Stomach (tissue), 9 donors: ENCODE measurements around the gene NPIPB6. TPM values are rescaled to one million over a fixed set of nuclear protein-coding genes. Genes with fewer than 3 reads are reported as not detected.

Source experiments
- DNase-seq, 2 donors: peaks; one replicate each; pipeline versions ENCODE4 v3.0.0 to v3.0.0-alpha.2; 2013 to 2019
- H3K27ac ChIP-seq, 5 donors: fragments of 200-600 bp in 4 of 5; sonication (generic) in 4 of 5; one replicate each; pipeline ENCODE4 v1.5.1; 2013 to 2019; ENCODE audit warnings: mild to moderate bottlenecking in 1 of 5, moderate library complexity in 1 of 5
- H3K27me3 ChIP-seq, 3 donors: fragments of 200-600 bp; sonication (generic); one replicate each; pipeline ENCODE4 v1.5.1; 2017 to 2019; ENCODE audit warnings: mixed run types in 1 of 3
- H3K36me3 ChIP-seq, 4 donors: fragments of 200-600 bp; sonication (generic); 1 replicate in 3 of 4; 2 replicates in 1 of 4; pipeline ENCODE4 v1.5.1; 2016 to 2019
- H3K4me1 ChIP-seq, 4 donors: fragments of 200-600 bp; sonication (generic); one replicate each; pipeline ENCODE4 v1.5.1; 2016 to 2019
- H3K4me3 ChIP-seq, 4 donors: fragments of 200-600 bp; sonication (generic) in 3 of 4; one replicate each; pipeline ENCODE4 v1.5.1; 2016 to 2019; ENCODE audit warnings: mild to moderate bottlenecking in 1 of 4
- H3K9me3 ChIP-seq, 4 donors: fragments of 200-600 bp; sonication (generic); one replicate each; pipeline ENCODE4 v1.5.1; 2016 to 2019
- CTCF ChIP-seq, 7 experiments: fragments of 450-650 bp in 4 of 7; fragments of 200-600 bp in 3 of 7; sonication (generic) in 3 of 7; IDR thresholded peaks; one replicate each; pipeline ENCODE4 v1.5.1; 2016 to 2019; ENCODE audit warnings: antibody characterized with exemption in 7 of 7, control low read depth in 2 of 7, mild to moderate bottlenecking in 1 of 7
- EP300 ChIP-seq: sonication (generic); formaldehyde crosslinking; IDR thresholded peaks from one replicate; pipeline ENCODE4 v1.6.1; 2017; ENCODE audit warnings: antibody characterized with exemption
- POLR2A ChIP-seq, 4 donors: fragments of 450-650 bp; IDR thresholded peaks; one replicate each; pipeline ENCODE4 v1.6.1; 2016; ENCODE audit warnings: antibody characterized with exemption in 4 of 4, control low read depth in 2 of 4, mild to moderate bottlenecking in 1 of 4, moderate library complexity in 1 of 4
- POLR2AphosphoS5 ChIP-seq, 3 donors: sonication (generic); formaldehyde crosslinking; IDR thresholded peaks; one replicate each; pipeline ENCODE4 v1.6.1; 2016; ENCODE audit warnings: antibody characterized with exemption in 3 of 3
- WGBS, 5 donors: extraction: QIAGEN DNeasy Blood & Tissue Kit in 3 of 5; methylation state at CpG; one replicate each; pipeline versions ENCODE4 v1.1.5 to v1.1.7; 2013 to 2018; 5-methylcytosine and 5-hydroxymethylcytosine counted together
- intact Hi-C: fragments of 100-400 bp; cut with DNase I; formaldehyde crosslinking; loops from one replicate; pipeline ENCODE4 v1.15.1; 2023; ENCODE audit warnings: low total_unique reads
- polyA plus RNA-seq, 3 donors: library from polyadenylated mRNA; stranded (reverse); fragments of 200-250 nt; gene quantifications; one replicate each; pipeline ENCODE4 v1.2.3, GENCODE V29; 2013
- total RNA-seq, 5 donors: library from RNA; depleted of rRNA; stranded (reverse); fragments of >200 nt; gene quantifications; one replicate each; pipeline versions ENCODE4 v1.1.0 to v1.2.3, GENCODE V29; 2014 to 2016
- donor health status: healthy with polysubstance abuse.
- donor health status: Bipolar disorder and iron deficiency.
- donor health status: healthy.

NPIPB6 gene
- total and polyA plus RNA-seq, 8 donors = 1.8 to 6.8 (median 2.3) TPM; not detected in 5

GRCh38 chr16:28304214-28304613 lies 59.1 kb downstream of the NPIPB6 start:
- Histone ChIP-seq H3K27me3 (no peaks in the 10 kb centered on the region), H3K4me3 (no peak overlapping the region), H3K9me3 (no peaks in the 10 kb centered on the region), H3K4me1 (no peaks in the 10 kb centered on the region), H3K36me3 (no peaks in the 10 kb centered on the region), H3K27ac (no peak overlapping the region)
- DNase-seq = peak; percentile 33 to 76
- WGBS, 5 donors = 66 to 76% (median 71%) methylated on average over 8 of the region's 8 CpGs
- intact Hi-C loops = no loop called here
- TF ChIP-seq POLR2AphosphoS5 (IDR thresholded peaks at IDR 0.05) (no peak), POLR2A (IDR thresholded peaks at IDR 0.05) (no peak), EP300 (no peak), CTCF (IDR thresholded peaks at IDR 0.05) (no peak)

GRCh38 chr16:28303132-28303531 lies 60.2 kb downstream of the NPIPB6 start:
- H3K4me3 ChIP-seq = no peak overlapping the region
- H3K27ac ChIP-seq = no peak overlapping the region
- no peaks in the 10 kb centered on the region for H3K9me3 ChIP-seq
- H3K4me1 ChIP-seq = peaks cover 0 to under 1% (median 0%) of the 10 kb centered on the region in 4 donors
- TF ChIP-seq EP300 = no peak
- no peak for TF ChIP-seq POLR2AphosphoS5 (IDR thresholded peaks at IDR 0.05)
- TF ChIP-seq CTCF (IDR thresholded peaks at IDR 0.05) = no peak
- no peak for TF ChIP-seq POLR2A (IDR thresholded peaks at IDR 0.05)
- no peaks in the 10 kb centered on the region for H3K36me3 ChIP-seq
- no peak for DNase-seq
- no peaks in the 10 kb centered on the region for H3K27me3 ChIP-seq
- intact Hi-C loops = no loop called here

GRCh38 chr16:28301620-28302019 lies 61.7 kb downstream of the NPIPB6 start:
- Histone ChIP-seq H3K4me3 (no peak overlapping the region), H3K4me1 (peaks cover 0 to 3% (median 0%) of the 10 kb centered on the region in 4 donors), H3K27me3 (no peaks in the 10 kb centered on the region), H3K36me3 (no peaks in the 10 kb centered on the region), H3K9me3 (no peaks in the 10 kb centered on the region), H3K27ac (no peak overlapping the region)
- intact Hi-C loops = no loop called here
- TF ChIP-seq EP300 (no peak), POLR2AphosphoS5 (IDR thresholded peaks at IDR 0.05) (no peak), CTCF (IDR thresholded peaks at IDR 0.05) (no peak), POLR2A (IDR thresholded peaks at IDR 0.05) (no peak)
- DNase-seq = no peak
- WGBS, 5 donors = 81 to 92% (median 86%) methylated on average over 2 of the region's 2 CpGs

GRCh38 chr16:28301154-28301553 lies 62.2 kb downstream of the NPIPB6 start:
- no peak for DNase-seq
- no peak overlapping the region for H3K4me3 ChIP-seq
- intact Hi-C loops = no loop called here
- H3K27me3 ChIP-seq = no peaks in the 10 kb centered on the region
- H3K9me3 ChIP-seq = no peaks in the 10 kb centered on the region
- H3K36me3 ChIP-seq = no peaks in the 10 kb centered on the region
- H3K4me1 ChIP-seq = peaks cover 0 to 3% (median 0%) of the 10 kb centered on the region in 4 donors
- WGBS, 5 donors = 67 to 90% (median 85%) methylated on average over 2 to 6 of the region's 6 CpGs
- TF ChIP-seq CTCF (IDR thresholded peaks at IDR 0.05) (no peak), EP300 (no peak), POLR2AphosphoS5 (IDR thresholded peaks at IDR 0.05) (no peak), POLR2A (IDR thresholded peaks at IDR 0.05) (no peak)
- no peak overlapping the region for H3K27ac ChIP-seq
